Measurements from ENCODE around the gene SAP130.

Gene SAP130

DNA sequence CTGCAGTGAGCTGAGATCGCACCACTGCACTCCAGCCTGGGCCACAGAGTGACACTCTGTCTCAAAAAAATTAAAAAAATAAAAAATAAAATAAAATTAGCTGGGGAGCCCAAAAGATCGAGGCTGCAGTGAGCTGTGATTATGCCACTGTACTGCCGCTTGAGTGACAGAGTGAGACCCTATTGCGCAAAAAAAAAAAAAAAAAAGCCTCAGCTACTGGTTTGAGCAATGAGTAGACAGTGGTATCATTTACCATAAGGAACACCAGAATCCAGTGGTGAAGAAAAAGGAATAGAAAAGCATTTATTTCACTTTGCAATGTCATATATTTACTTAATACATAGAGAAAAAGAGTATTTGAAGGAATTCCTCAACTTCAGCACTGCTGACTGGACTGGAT, 3.0 kb downstream of the SAP130 start:
- no peak for DNase-seq

DNA sequence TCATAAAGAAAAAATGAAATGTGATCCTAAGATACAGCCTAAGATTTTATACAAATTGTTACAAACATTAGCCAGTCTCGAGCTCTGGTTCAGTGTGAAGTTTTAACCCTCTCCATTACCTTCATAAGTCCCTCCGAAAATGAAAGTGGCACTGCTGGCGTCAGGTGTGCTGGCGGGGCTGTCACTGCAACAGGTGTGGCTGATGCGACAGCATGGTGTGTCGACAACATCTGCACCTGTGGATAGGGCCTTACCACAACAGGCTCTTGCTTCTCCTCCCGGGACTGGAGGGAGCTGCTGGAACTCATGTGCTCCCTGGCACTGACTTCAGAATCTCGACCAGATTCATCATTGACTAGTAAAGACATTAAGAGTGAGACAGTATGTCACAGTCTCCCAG, 10.3 kb downstream of the SAP130 start:
- DNase-seq: no peak

DNA sequence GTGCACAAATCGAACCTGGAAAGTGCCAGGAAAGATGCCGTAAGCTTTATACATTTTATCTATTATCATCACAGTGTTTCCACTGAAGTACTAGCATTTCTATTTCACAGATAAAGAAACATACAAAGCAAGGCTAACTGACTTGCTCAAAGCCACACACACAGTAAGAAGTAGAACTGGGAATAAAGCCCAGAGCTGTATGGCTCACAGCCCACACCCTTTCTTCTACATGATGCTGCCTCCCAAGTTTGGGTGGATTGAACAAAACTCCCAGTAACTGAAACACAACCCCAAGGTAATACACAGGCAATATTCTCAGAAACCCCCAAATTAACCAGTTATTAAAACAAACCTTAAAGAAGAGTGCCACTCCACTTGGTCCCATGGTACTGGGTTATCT, 11.2 kb downstream of the SAP130 start:
- DNase-seq: no peak

GRCh38 chr2:128012698-128013097, 15.2 kb downstream of the SAP130 start:
- DNase-seq: no peak

- DNase-seq: no peak
These were observed 19.7 kb downstream of the SAP130 start for GRCh38 chr2:128008074-128008672.

DNA sequence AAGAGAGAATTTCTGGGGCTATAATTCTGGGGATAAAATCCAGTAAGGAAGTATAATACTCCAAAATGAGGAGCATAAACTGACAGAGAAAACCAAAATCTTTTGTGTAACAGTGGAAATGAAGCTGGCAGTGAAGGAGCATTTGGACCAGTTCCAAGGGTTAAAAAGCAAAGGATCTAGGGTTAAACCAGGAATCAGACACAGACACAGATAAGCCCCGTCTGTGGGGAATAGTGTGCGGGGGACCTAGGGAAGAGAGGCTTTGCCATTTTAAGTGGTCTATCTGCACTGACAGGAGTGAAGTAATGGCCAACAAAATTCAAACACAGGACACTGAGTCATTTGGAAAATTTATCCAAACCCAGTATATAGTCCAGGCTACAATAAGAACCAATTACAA, 23.4 kb downstream of the SAP130 start:
- no peak for DNase-seq

- no peak for DNase-seq
These were observed 24.4 kb downstream of the SAP130 start for GRCh38 chr2:128003463-128003862.

DNA sequence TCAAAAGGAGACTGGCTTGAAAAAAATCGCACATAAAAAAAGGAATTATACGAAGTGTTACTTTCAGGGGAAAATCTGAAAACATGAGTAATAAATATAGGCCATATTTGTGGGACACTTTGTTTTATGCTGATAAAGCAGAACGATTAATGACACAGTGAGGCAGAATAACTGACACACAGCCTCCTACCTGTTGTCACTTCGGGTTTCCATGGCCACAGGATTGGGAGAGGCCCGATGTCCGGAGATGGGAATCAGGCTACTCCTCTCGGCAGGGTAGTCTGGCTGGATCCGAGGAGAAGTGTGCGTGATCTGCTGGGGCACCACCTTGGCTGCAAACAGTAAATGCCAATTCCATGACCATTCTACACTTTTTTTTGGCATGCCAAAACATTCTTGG, 31.7 kb downstream of the SAP130 start:
- no peak for DNase-seq

DNA sequence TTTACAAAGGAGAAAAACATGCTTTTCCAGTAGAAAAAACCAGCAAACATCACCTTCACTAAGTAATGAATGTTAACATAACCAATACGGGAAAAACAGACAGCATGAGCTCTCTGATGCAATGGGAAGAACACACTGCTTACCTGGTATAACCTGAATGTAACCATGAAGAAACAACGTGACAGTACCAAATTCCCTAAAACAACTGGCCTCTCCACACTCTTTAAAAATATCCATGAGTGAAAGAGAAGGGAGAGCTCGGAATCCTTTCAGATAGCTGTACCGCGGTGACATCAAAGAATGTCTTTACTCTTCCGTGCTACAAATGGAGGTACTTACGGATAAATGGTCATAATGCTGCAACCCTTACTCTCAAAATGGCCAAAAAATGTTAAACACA, 32.1 kb downstream of the SAP130 start:
- DNase-seq: no peak

DNA sequence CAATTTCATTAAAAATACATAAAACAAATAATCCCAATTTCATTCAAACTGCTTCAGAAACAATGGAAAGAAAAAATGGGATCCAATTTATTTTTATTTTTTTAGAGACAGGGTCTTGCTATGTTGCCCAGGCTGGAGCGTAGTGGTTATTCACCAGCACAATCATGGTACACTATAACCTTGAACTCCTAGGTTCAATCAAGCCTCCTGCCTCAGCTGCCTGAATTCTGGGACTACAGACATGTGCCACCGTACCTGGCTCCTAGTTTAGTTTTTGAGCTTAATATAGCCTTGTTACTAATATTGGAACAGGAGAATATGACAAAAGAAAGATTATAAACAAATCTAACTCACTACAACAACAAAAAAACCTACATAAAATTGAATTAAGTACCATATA, 34.2 kb downstream of the SAP130 start:
- DNase-seq: no peak

DNA sequence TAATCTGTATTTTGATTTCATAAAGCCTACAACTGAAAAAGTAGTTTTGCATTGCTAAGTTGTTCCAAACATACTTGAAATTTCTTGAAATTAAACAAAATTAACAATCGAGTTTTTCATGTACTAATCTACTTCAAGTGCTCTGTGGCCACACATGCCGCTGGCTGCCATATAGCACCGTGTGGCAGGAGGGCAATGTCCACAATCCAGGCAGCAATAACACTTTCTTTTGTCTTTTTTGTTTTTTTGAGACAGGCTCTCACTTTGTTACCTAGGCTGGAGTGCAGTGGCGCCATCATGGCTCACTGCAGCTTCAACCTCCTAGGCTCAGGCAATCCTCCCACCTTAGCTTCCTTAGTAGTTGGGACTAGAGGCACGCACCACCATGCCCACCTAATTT, 36.1 kb downstream of the SAP130 start:
- no peak for DNase-seq

- no peak for DNase-seq
These were observed 41.2 kb downstream of the SAP130 start for GRCh38 chr2:127986548-127987079.

DNA sequence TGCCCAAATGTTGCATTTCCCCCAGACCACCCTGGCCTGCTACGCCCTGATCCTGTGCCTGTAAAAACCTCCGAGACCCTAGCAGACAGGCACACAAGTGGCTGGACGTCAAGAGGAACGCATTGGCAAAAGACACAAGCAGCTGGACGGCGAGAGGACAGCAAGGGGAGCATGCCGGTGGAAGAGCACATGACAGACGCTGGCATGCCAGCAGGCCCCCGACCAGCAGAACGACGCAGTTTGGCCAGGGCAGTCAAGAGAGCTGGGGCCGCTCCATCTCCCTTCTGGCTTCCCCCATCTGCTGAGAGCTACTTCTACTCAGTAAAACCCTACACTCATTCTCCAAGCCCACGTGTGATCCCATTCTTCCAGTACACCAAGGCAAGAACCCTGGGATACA, 42.1 kb downstream of the SAP130 start:
- DNase-seq: no peak

DNA sequence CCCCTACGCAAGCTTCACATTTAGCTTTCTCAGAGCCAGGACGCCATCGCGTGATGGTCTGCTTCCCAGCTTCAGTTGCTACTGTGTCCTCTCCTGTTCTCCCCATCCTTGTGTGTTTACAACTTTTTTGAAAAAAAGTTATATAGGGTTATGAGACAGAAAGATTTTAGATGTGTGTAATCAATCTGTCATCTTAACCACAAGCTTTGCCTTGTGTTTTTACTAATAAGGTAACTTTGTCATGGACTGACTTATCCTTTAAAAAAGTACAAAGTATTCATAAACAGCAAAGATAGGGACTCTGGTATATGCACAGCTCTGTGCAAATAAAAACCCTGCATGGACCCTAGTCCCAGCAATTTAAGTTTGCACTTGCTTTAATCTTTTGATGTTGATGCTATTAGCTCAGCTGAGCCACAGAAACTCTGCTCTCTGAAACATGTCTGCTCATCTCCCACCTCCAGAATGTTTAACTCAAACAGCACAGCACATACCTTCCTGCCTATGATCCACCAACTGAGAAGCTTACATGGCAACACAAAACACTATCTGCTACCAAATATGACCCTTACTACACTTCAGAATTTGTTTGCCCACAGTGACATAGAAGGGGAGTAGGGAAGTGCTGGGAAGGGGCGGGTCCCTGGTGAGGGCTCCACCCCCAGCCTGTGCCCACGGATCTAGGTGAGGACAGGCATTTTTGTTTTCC, 42.7 kb downstream of the SAP130 start:
- no peak for DNase-seq

DNA sequence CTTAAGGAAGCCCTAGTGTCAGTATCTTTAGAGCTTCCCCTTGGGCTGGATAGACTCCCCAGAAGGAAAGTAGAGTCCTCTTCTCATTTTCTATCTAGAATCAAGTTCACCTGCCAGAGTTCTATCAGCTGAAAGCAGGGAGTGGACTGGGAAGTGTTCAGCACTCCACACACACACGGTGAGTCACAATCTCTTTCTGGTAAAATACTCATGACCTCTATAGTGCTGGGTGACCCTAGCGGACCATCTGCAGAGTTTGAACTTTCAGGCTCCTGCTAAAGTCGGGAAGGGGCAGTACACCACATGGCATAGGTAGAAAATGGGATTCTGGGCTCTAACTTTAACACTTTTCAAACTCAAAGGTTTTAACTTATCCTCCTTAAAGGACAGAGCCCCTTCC, 43.3 kb downstream of the SAP130 start:
- no peak for DNase-seq

GRCh38 chr2:127969446-127969845, 58.4 kb downstream of the SAP130 start:
- no peak for DNase-seq

DNA sequence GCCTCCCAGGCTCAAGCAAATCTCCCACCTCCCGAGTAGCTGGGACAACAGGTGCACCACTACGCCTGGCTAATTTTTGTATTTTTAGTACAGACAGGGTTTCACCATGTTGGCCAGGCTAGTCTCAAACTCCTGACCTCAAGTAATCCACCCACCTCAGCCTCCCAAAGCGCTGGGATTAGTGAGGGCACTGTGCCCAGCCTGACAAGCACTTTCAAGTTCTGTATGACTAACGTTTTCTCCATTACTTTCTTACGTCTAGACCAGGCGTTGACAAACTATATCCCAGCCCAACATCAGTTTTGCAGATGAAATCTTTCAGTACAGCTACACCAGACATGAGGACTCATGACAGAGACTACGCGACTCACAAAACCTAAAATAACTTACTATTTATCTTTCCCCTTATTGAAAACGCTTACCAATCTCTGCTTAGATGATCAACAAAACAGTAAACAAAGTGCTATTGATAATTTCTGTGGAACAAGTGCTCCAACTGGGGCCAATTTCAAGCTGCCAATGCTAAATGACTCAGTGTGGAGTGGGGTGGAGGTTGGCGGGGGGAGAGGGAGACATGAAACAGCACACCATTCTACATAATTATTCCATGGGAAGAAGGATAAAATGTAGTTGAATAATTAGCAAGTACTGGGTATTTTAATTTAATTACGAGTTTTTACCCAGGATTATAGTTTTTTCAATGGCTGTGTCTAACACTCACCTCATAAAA, 59.1 kb downstream of the SAP130 start:
- no peak for DNase-seq

GRCh38 chr2:127961729-127962128, 66.1 kb downstream of the SAP130 start:
- DNase-seq: no peak

DNA sequence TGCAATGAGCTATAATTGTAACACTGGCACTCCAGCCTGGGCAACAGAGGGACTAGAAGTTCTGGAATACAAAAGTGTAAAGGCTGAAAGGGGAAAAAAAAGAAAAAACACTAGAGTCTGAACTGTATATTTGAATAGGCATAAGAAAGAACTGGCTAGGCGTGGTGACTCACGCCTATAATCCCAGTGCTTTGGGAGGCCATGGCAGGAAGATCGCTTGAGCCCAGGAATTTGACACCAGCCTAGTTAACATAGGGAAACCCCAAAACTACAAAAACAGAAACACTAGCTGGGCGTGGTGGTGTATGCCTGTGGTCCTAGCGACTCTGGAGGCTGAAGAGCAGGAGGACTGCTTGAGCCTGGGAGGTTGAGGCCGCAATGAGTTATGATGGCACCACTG, 70.6 kb downstream of the SAP130 start:
- DNase-seq: no peak

DNA sequence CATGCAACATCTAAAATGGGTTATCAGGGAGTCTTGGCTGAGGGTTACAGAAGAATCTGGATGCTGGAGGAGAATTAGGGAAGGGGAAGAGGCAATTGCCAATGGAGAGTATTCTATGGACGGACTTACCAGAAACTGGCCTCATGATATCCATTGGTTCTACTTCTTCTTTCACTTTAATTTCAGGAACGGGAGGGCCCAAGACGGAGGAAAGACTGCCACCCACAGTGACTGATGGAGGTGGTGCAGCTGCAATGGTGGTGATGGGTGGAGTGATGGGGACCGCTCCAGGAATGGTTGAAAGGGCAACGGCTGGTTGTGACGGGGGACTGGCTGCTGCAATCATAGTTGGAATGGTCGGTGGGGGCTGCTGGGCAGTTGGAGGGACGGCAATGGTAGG, 73.0 kb downstream of the SAP130 start:
- no peak for DNase-seq

DNA sequence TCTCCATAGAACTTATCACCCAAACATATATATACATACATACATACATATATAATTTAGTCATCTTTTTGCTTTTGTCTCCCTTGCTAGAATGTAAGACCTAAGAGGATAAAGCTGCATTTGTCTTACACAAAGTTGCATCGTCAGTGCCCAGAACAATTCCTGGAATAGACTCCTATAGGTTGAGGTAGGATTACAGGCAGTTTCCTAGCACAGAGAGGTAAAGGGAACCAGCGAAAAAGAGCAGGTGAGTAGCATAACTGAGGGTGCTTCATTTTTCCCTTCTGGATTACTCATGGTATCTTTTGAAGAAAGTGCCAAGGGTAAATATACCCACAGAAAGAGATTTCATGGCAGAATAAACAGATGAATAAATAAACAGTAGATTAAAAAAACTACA, 74.0 kb downstream of the SAP130 start:
- DNase-seq: no peak

DNA sequence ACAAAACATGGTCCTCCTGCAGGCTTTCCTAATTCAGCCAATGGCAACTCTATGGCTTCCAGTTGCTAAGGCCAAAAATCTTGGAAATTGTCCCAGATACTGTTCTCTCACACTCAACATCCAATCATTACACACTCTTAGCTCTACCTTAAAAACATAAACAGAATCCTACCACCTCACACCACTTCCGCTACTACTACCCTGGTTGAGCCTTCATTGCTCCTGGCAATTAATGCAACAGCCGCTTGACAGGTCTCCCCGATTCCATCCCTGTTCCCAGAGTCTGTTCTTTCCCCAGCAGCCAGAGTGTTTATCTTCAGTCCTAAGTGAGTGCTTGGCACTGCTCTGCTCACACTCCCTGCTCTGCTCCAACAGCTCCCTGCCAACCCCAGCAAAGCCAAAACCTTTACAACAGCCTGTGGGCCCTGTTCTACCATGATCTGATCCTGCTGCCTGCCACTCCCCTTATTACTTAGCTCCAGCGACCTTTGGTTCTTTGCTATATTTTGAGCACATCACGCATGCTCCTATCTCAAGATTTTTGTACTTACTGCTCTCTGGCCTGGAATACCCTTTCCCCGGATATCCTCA, 74.6 kb downstream of the SAP130 start:
- DNase-seq: no peak

GRCh38 chr2:127951026-127951425, 76.8 kb downstream of the SAP130 start:
- no peak for DNase-seq

GRCh38 chr2:127950264-127950663, 77.6 kb downstream of the SAP130 start:
- no peak for DNase-seq
